Neural cell (in vitro differentiated cells): Measurements from ENCODE around the gene GNAL. TPM values are rescaled to one million over a fixed set of nuclear protein-coding genes. Genes with fewer than 3 reads are reported as not detected.

Experiments used
- H2AFZ ChIP-seq: fragments of 200-600, 300-800 bp; sonication (generic), shearing (Covaris generic); 2 replicates; pipeline ENCODE4 v1.6.0; 2014; ENCODE audit warnings: low read depth, mild to moderate bottlenecking, antibody characterized with exemption, low read length, moderate library complexity
- H3F3A ChIP-seq: fragments of 200-600 bp; shearing (Covaris generic); 2 replicates; pipeline ENCODE4 v1.6.1; 2016; ENCODE audit warnings: mild to moderate bottlenecking, moderate library complexity, mixed read lengths, antibody characterized with exemption, low read length; ENCODE audit not compliant: insufficient read depth, poor library complexity, severe bottlenecking
- H3K27ac ChIP-seq: fragments of 200-600, 300-800 bp; sonication (generic), shearing (Covaris generic); 2 replicates; pipeline ENCODE4 v1.5.1; 2014; ENCODE audit warnings: mild to moderate bottlenecking, low read length, moderate library complexity
- H3K27me3 ChIP-seq: fragments of 300-800, 200-600 bp; sonication (generic), shearing (Covaris generic); 2 replicates; pipeline ENCODE4 v1.6.0; 2014; ENCODE audit warnings: mild to moderate bottlenecking, low read depth, low read length, moderate library complexity; ENCODE audit not compliant: insufficient read depth
- H3K36me3 ChIP-seq: fragments of 300-800, 200-600 bp; sonication (generic), shearing (Covaris generic); 2 replicates; pipeline ENCODE4 v1.5.1; 2014; ENCODE audit warnings: mild to moderate bottlenecking, antibody characterized with exemption, low read length, moderate library complexity; ENCODE audit not compliant: insufficient read depth
- H3K4me2 ChIP-seq: fragments of 300-800, 200-600 bp; sonication (generic), shearing (Covaris generic); 2 replicates; pipeline ENCODE4 v1.6.0; 2014; ENCODE audit warnings: mild to moderate bottlenecking, low read length
- H3K4me3 ChIP-seq: fragments of 300-800, 200-600 bp; sonication (generic), shearing (Covaris generic); 2 replicates; pipeline ENCODE4 v1.5.1; 2014; ENCODE audit warnings: mild to moderate bottlenecking, low read length, moderate library complexity
- H3K79me2 ChIP-seq: fragments of 200-600 bp; shearing (Covaris generic); replicated peaks from 2 replicates; pipeline ENCODE4 v1.6.0; 2014; ENCODE audit warnings: mild to moderate bottlenecking, low read length, moderate library complexity; ENCODE audit not compliant: insufficient read depth
- H3K9ac ChIP-seq: fragments of 300-800, 200-600 bp; sonication (generic), shearing (Covaris generic); 2 replicates; pipeline ENCODE4 v1.6.1; 2016; ENCODE audit warnings: mild to moderate bottlenecking, low read length, mixed read lengths
- H3K9me2 ChIP-seq: fragments of 200-600 bp; shearing (Covaris generic); 2 replicates; pipeline ENCODE4 v1.6.1; 2016; ENCODE audit warnings: mild to moderate bottlenecking, low read length, mixed read lengths; ENCODE audit not compliant: insufficient read depth
- H3K9me3 ChIP-seq: fragments of 200-600, 300-800 bp; sonication (generic), shearing (Covaris generic); 2 replicates; pipeline ENCODE4 v1.6.1; 2016; ENCODE audit warnings: mild to moderate bottlenecking, mixed run types, low read length, moderate library complexity, mixed read lengths
- H4K20me1 ChIP-seq: fragments of 200-600 bp; shearing (Covaris generic); 2 replicates; pipeline ENCODE4 v1.6.1; 2016; ENCODE audit warnings: mild to moderate bottlenecking, mixed run types; ENCODE audit not compliant: insufficient read depth
- EP300 ChIP-seq: fragments of 450-650 bp; conservative IDR thresholded peaks from 2 replicates; pipeline ENCODE4 v1.6.1; 2014; ENCODE audit warnings: antibody characterized with exemption, mild to moderate bottlenecking, moderate library complexity; ENCODE audit not compliant: poor library complexity, severe bottlenecking
- EZH2 ChIP-seq: fragments of 200-600, 300-800 bp; shearing (Covaris generic), sonication (generic); IDR thresholded peaks from 2 replicates; pipeline ENCODE4 v1.6.1; 2014; ENCODE audit warnings: antibody characterized with exemption, low read length, borderline replicate concordance, mild to moderate bottlenecking; ENCODE audit not compliant: insufficient read depth, poor library complexity, severe bottlenecking
- MXI1 ChIP-seq: fragments of 450-650 bp; conservative IDR thresholded peaks from 2 replicates; pipeline ENCODE4 v1.6.1; 2014; ENCODE audit warnings: antibody characterized with exemption, mild to moderate bottlenecking; ENCODE audit not compliant: poor library complexity, severe bottlenecking
- POLR2AphosphoS5 ChIP-seq: IDR thresholded peaks from 2 replicates; pipeline ENCODE4 v1.6.1; 2012
- RAD21 ChIP-seq: fragments of 450-650 bp; conservative IDR thresholded peaks from 2 replicates; pipeline ENCODE4 v1.6.1; 2014; ENCODE audit warnings: antibody characterized with exemption, mild to moderate bottlenecking, moderate library complexity
- REST ChIP-seq: IDR thresholded peaks from 2 replicates; pipeline ENCODE4 v1.6.1; 2012; ENCODE audit warnings: borderline replicate concordance
- SMC3 ChIP-seq: fragments of 450-650 bp; conservative IDR thresholded peaks from 2 replicates; pipeline ENCODE4 v1.6.1; 2014; ENCODE audit warnings: antibody characterized with exemption, mild to moderate bottlenecking, moderate library complexity; ENCODE audit not compliant: poor library complexity
- TAF1 ChIP-seq: IDR thresholded peaks from 2 replicates; pipeline ENCODE4 v1.6.1; 2012; ENCODE audit warnings: low read depth
- polyA plus RNA-seq: library from polyadenylated mRNA; depleted of rRNA; stranded (reverse); fragments of >200 nt; gene quantifications from 2 replicates; pipeline ENCODE4 v1.2.3, GENCODE V29; 2014
- TF ChIP-seq, protein P1 (sequence below): fragments of 450-650 bp; IDR thresholded peaks from 2 replicates; pipeline ENCODE4 v1.5.1; 2014; ENCODE audit warnings: antibody characterized with exemption, mild to moderate bottlenecking, moderate library complexity; ENCODE audit not compliant: poor library complexity, severe bottlenecking

The GNAL gene
- polyA plus RNA-seq, 1 donor from 2014 or later = 16.7 TPM

DNA sequence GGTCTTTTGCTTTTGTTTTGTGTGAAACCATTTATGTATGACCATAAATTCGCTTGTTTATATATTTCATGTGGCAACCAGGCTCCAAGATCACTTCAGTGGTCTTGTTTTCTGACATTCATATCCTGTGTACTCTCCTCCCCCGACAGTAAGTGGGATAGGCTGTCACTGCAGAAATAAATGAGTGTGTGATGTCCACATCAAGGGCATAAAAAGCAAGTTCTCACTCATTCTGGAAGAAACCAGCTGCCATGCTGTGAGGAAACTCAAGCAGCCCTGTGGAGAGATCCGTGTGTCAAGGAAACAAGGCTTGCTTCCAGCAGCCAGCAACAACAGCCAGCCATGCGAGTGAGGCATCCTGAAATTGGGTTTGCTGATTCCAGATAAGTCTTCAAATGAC lies 39.2 kb upstream of the GNAL start:
- no peaks in the 10 kb centered on the region for H3K9me3 ChIP-seq
- no peak overlapping the region for H3K4me3 ChIP-seq
- no peak overlapping the region for H2AFZ ChIP-seq
- no peak overlapping the region for H3K4me2 ChIP-seq
- H4K20me1 ChIP-seq = no peaks in the 10 kb centered on the region
- H3F3A ChIP-seq = no peaks in the 10 kb centered on the region
- TF ChIP-seq RAD21 (no peak), MXI1 (no peak), POLR2AphosphoS5 (no peak), EZH2 (no peak), SMC3 (no peak), TAF1 (no peak), EP300 (no peak), REST (no peak)
- TF ChIP-seq, protein P1, sequence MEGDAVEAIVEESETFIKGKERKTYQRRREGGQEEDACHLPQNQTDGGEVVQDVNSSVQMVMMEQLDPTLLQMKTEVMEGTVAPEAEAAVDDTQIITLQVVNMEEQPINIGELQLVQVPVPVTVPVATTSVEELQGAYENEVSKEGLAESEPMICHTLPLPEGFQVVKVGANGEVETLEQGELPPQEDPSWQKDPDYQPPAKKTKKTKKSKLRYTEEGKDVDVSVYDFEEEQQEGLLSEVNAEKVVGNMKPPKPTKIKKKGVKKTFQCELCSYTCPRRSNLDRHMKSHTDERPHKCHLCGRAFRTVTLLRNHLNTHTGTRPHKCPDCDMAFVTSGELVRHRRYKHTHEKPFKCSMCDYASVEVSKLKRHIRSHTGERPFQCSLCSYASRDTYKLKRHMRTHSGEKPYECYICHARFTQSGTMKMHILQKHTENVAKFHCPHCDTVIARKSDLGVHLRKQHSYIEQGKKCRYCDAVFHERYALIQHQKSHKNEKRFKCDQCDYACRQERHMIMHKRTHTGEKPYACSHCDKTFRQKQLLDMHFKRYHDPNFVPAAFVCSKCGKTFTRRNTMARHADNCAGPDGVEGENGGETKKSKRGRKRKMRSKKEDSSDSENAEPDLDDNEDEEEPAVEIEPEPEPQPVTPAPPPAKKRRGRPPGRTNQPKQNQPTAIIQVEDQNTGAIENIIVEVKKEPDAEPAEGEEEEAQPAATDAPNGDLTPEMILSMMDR = no peak
- no peak overlapping the region for H3K9ac ChIP-seq
- no peaks in the 10 kb centered on the region for H3K79me2 ChIP-seq
- H3K36me3 ChIP-seq = no peaks in the 10 kb centered on the region
- no peaks in the 10 kb centered on the region for H3K9me2 ChIP-seq
- H3K27ac ChIP-seq = no peak overlapping the region
- H3K27me3 ChIP-seq = no peaks in the 10 kb centered on the region

GRCh38 chr18:11651899-11652298 lies 37.2 kb upstream of the GNAL start:
- no peak overlapping the region for H3K4me3 ChIP-seq
- no peaks in the 10 kb centered on the region for H3F3A ChIP-seq
- no peak overlapping the region for H3K27ac ChIP-seq
- H3K4me2 ChIP-seq = no peak overlapping the region
- H3K27me3 ChIP-seq = no peaks in the 10 kb centered on the region
- no peaks in the 10 kb centered on the region for H3K9me2 ChIP-seq
- no peaks in the 10 kb centered on the region for H4K20me1 ChIP-seq
- no peak overlapping the region for H3K9ac ChIP-seq
- H3K79me2 ChIP-seq = no peaks in the 10 kb centered on the region
- H3K36me3 ChIP-seq = no peaks in the 10 kb centered on the region
- no peaks in the 10 kb centered on the region for H3K9me3 ChIP-seq
- no peak overlapping the region for H2AFZ ChIP-seq
- TF ChIP-seq MXI1 = no peak
- TF ChIP-seq TAF1 = no peak
- TF ChIP-seq EZH2 = no peak
- no peak for TF ChIP-seq RAD21
- TF ChIP-seq REST = no peak
- no peak for TF ChIP-seq EP300
- TF ChIP-seq SMC3 = no peak
- TF ChIP-seq POLR2AphosphoS5 = no peak
- TF ChIP-seq, protein P1 = no peak
